Liver (tissue), 3 donors: ENCODE measurements around the gene GHRL.

Experiments used
- FOXA1 ChIP-seq: IDR thresholded peaks from 2 replicates; pipeline ENCODE4 v1.6.1; 2016; ENCODE audit warnings: antibody characterized with exemption
- RXRA ChIP-seq, 2 donors: IDR thresholded peaks; 2 replicates each; pipeline ENCODE4 v1.6.1; 2017 to 2018; ENCODE audit warnings: antibody characterized with exemption in 2 of 2, mild to moderate bottlenecking in 1 of 2
- TF ChIP-seq, protein P1 (sequence below): fragments of 150-350 bp; IDR thresholded peaks from 2 replicates; pipeline ENCODE4 v1.5.1; 2017; ENCODE audit warnings: improper control_type of control experiment, low read depth, low read length; ENCODE audit not compliant: missing input control
- donor health status: healthy.
- donor health status: healthy.

- TF ChIP-seq, protein P1, sequence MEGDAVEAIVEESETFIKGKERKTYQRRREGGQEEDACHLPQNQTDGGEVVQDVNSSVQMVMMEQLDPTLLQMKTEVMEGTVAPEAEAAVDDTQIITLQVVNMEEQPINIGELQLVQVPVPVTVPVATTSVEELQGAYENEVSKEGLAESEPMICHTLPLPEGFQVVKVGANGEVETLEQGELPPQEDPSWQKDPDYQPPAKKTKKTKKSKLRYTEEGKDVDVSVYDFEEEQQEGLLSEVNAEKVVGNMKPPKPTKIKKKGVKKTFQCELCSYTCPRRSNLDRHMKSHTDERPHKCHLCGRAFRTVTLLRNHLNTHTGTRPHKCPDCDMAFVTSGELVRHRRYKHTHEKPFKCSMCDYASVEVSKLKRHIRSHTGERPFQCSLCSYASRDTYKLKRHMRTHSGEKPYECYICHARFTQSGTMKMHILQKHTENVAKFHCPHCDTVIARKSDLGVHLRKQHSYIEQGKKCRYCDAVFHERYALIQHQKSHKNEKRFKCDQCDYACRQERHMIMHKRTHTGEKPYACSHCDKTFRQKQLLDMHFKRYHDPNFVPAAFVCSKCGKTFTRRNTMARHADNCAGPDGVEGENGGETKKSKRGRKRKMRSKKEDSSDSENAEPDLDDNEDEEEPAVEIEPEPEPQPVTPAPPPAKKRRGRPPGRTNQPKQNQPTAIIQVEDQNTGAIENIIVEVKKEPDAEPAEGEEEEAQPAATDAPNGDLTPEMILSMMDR = no peak
- no peak for TF ChIP-seq FOXA1
- TF ChIP-seq RXRA (IDR thresholded peaks at IDR 0.05) = no peak
These were observed 2.9 kb downstream of the GHRL start for GRCh38 chr3:10289787-10290355.
